H1 (cell line): ENCODE data around the gene TSPAN15. TPM values are rescaled to one million over a fixed set of nuclear protein-coding genes. Genes with fewer than 3 reads are reported as not detected.
A peak's percentile ranks its signal among the peaks of the same experiment; 100 is the strongest.

Source experiments
- CTCF ChIA-PET: fragments of 300-600 bp; sonication (Branson Sonifier 250); formaldehyde crosslinking; loops from one replicate; lab custom pipeline; 2021; ENCODE audit not compliant: partially characterized antibody; lab: Charles Lee
- POLR2A ChIA-PET: fragments of 300-600 bp; sonication (Branson Sonifier 250); formaldehyde crosslinking; loops from one replicate; lab custom pipeline; 2021; ENCODE audit warnings: inconsistent platforms; ENCODE audit not compliant: partially characterized antibody; lab: Charles Lee
- DNase-seq, 2 experiments: peaks; one replicate each; pipeline versions ENCODE4 v3.0.0 to v3.0.0-alpha.2; 2010 to 2022; ENCODE audit warnings: low spot score in 2 of 2, low read depth in 1 of 2, mixed read lengths in 1 of 2
- FAIRE-seq: peaks from 2 replicates; lab custom pipeline; 2011; peaks lifted over from hg19 to GRCh38; lab: Jason Lieb, UNC
- H2AFZ ChIP-seq: 2 replicates; pipeline ENCODE4 v1.8.1; 2012; ENCODE audit warnings: low read length, inconsistent platforms
- H2AK5ac ChIP-seq: 2 replicates; pipeline ENCODE4 v1.6.1; 2013; ENCODE audit warnings: low read depth, low read length
- H2BK120ac ChIP-seq: replicated peaks from 2 replicates; pipeline ENCODE3; 2013; ENCODE audit warnings: low read depth, low read length, inconsistent platforms
- H2BK12ac ChIP-seq: 2 replicates; pipeline ENCODE4 v1.6.1; 2013; ENCODE audit warnings: low read depth, low read length
- H2BK15ac ChIP-seq: 2 replicates; pipeline ENCODE4 v1.6.1; 2013; ENCODE audit warnings: low read length
- H2BK20ac ChIP-seq: 2 replicates; pipeline ENCODE4 v1.6.1; 2013; ENCODE audit warnings: low read length
- H2BK5ac ChIP-seq: 2 replicates; pipeline ENCODE4 v1.6.1; 2013; ENCODE audit warnings: low read depth, low read length
- H3K14ac ChIP-seq: 2 replicates; pipeline ENCODE4 v1.6.1; 2013; ENCODE audit warnings: inconsistent platforms; ENCODE audit not compliant: insufficient read length
- H3K18ac ChIP-seq: 2 replicates; pipeline ENCODE4 v1.6.1; 2013; ENCODE audit warnings: low read length; ENCODE audit errors: extremely low read depth
- H3K23ac ChIP-seq: 2 replicates; pipeline ENCODE4 v1.6.1; 2013; ENCODE audit warnings: inconsistent platforms; ENCODE audit not compliant: insufficient read length
- H3K23me2 ChIP-seq: 2 replicates; pipeline ENCODE4 v1.6.1; 2013; ENCODE audit warnings: low read depth, low read length
- H3K27ac ChIP-seq: 2 replicates; pipeline ENCODE4 v1.6.1; 2011; ENCODE audit warnings: low read depth, low read length, inconsistent platforms
- H3K27me3 ChIP-seq, 4 experiments: replicated peaks in 1 of 4; 1 replicate in 1 of 4; 2 replicates in 3 of 4; pipeline versions ENCODE4 v1.6.1 to v1.8.1; 2011 to 2013; ENCODE audit warnings: low read length in 3 of 4, mild to moderate bottlenecking in 3 of 4, inconsistent platforms in 2 of 4, mixed read lengths in 2 of 4, moderate library complexity in 1 of 4; ENCODE audit not compliant: control insufficient read depth in 3 of 4, insufficient read depth in 3 of 4; ENCODE audit errors: extremely low read depth in 1 of 4
- H3K36me3 ChIP-seq, 4 experiments: 2 replicates each; pipeline versions ENCODE4 v1.6.1 to v1.8.1; 2011 to 2013; ENCODE audit warnings: mild to moderate bottlenecking in 4 of 4, low read length in 3 of 4, moderate library complexity in 2 of 4, control low read depth in 1 of 4, inconsistent platforms in 1 of 4; ENCODE audit not compliant: insufficient read depth in 4 of 4, control insufficient read depth in 2 of 4
- H3K4ac ChIP-seq: replicated peaks from 2 replicates; pipeline ENCODE3; 2013; ENCODE audit warnings: low read length, low read depth, mixed read lengths, inconsistent platforms; ENCODE audit not compliant: insufficient read length
- H3K4me1 ChIP-seq, 4 experiments: replicated peaks in 1 of 4; 1 replicate in 1 of 4; 2 replicates in 3 of 4; pipeline versions ENCODE4 v1.6.1 to v1.8.1; 2011 to 2013; ENCODE audit warnings: low read length in 3 of 4, inconsistent platforms in 2 of 4, mixed read lengths in 1 of 4; ENCODE audit not compliant: insufficient read depth in 4 of 4, control insufficient read depth in 3 of 4
- H3K4me2 ChIP-seq, 2 experiments: 2 replicates each; pipeline versions ENCODE4 v1.6.1 to v1.8.1; 2011 to 2013; ENCODE audit warnings: low read depth in 2 of 2, low read length in 2 of 2, control low read depth in 1 of 2, inconsistent platforms in 1 of 2, mild to moderate bottlenecking in 1 of 2; ENCODE audit not compliant: insufficient read depth in 1 of 2
- H3K4me3 ChIP-seq, 4 experiments: fragments of 200-600, 300-600 bp in 1 of 4; sonication (generic), shearing (Covaris generic), sonication (Bioruptor Twin) in 1 of 4; 2 replicates each; pipeline versions ENCODE4 v1.5.1 to v1.8.1; 2011 to 2016; ENCODE audit warnings: low read length in 4 of 4, low read depth in 3 of 4, control low read depth in 2 of 4, inconsistent platforms in 2 of 4, mild to moderate bottlenecking in 2 of 4, mixed read lengths in 1 of 4, moderate library complexity in 1 of 4; ENCODE audit not compliant: insufficient read depth in 2 of 4; ENCODE audit errors: extremely low read depth in 1 of 4
- H3K56ac ChIP-seq: replicated peaks from 2 replicates; pipeline ENCODE3; 2013; ENCODE audit warnings: low read depth, mild to moderate bottlenecking, mixed read lengths, low read length, inconsistent platforms; ENCODE audit not compliant: insufficient read length
- H3K79me1 ChIP-seq: 2 replicates; pipeline ENCODE4 v1.6.1; 2013; ENCODE audit warnings: low read depth, low read length, control low read depth
- H3K79me2 ChIP-seq, 2 experiments: 2 replicates each; pipeline versions ENCODE4 v1.6.1 to v1.8.1; 2012 to 2013; ENCODE audit warnings: low read length in 2 of 2, mild to moderate bottlenecking in 2 of 2, inconsistent platforms in 1 of 2; ENCODE audit not compliant: insufficient read depth in 2 of 2, control insufficient read depth in 1 of 2
- H3K9ac ChIP-seq, 4 experiments: replicated peaks in 1 of 4; 1 replicate in 1 of 4; 2 replicates in 3 of 4; pipeline versions ENCODE4 v1.6.1 to v1.8.1; 2011 to 2013; ENCODE audit warnings: low read depth in 3 of 4, low read length in 3 of 4, control low read depth in 2 of 4, mild to moderate bottlenecking in 2 of 4, moderate library complexity in 2 of 4, inconsistent platforms in 1 of 4; ENCODE audit errors: extremely low read depth in 1 of 4
- H3K9me3 ChIP-seq, 2 experiments: 2 replicates each; pipeline versions ENCODE4 v1.6.1 to v1.8.1; 2012 to 2013; ENCODE audit warnings: mild to moderate bottlenecking in 2 of 2, moderate library complexity in 2 of 2, control low read depth in 1 of 2, inconsistent platforms in 1 of 2, low read depth in 1 of 2, low read length in 1 of 2, mixed read lengths in 1 of 2; ENCODE audit not compliant: insufficient read depth in 2 of 2
- H4K20me1 ChIP-seq, 2 experiments: replicated peaks in 1 of 2; 2 replicates each; pipeline versions ENCODE3 to v1.8.1; 2011 to 2013; ENCODE audit warnings: inconsistent platforms in 2 of 2, low read length in 2 of 2, mild to moderate bottlenecking in 1 of 2; ENCODE audit not compliant: insufficient read depth in 2 of 2, control insufficient read depth in 1 of 2
- H4K5ac ChIP-seq: 2 replicates; pipeline ENCODE4 v1.6.1; 2013; ENCODE audit warnings: low read length, low read depth, mixed read lengths, inconsistent platforms; ENCODE audit not compliant: insufficient read length
- H4K8ac ChIP-seq: 2 replicates; pipeline ENCODE4 v1.8.0; 2013; ENCODE audit warnings: mild to moderate bottlenecking, moderate library complexity, low read length, inconsistent platforms; ENCODE audit not compliant: insufficient read depth; ENCODE audit errors: extremely low read depth
- H4K91ac ChIP-seq: replicated peaks from 2 replicates; pipeline ENCODE3; 2013; ENCODE audit warnings: low read length, mixed read lengths, inconsistent platforms; ENCODE audit not compliant: insufficient read length
- CTCF ChIP-seq, 3 experiments: IDR thresholded peaks; 1 replicate in 2 of 3; 2 replicates in 1 of 3; pipeline versions ENCODE4 v1.5.1 to v1.6.1; 2011; ENCODE audit warnings: low read length in 3 of 3, mild to moderate bottlenecking in 3 of 3, inconsistent platforms in 2 of 3, low read depth in 1 of 3, moderate library complexity in 1 of 3; ENCODE audit not compliant: insufficient read depth in 1 of 3; ENCODE audit errors: control extremely low read depth in 1 of 3
- POU5F1 ChIP-seq: IDR thresholded peaks from 2 replicates; pipeline ENCODE4 v1.6.1; 2011; ENCODE audit warnings: low read depth, mild to moderate bottlenecking, low read length, moderate library complexity
- RXRA ChIP-seq: IDR thresholded peaks from 2 replicates; pipeline ENCODE4 v1.6.1; 2011; ENCODE audit warnings: low read depth, mild to moderate bottlenecking, low read length, moderate library complexity; ENCODE audit not compliant: insufficient read depth
- SIN3A ChIP-seq, 2 experiments: IDR thresholded peaks in 1 of 2; conservative IDR thresholded peaks in 1 of 2; 2 replicates each; pipeline ENCODE4 v1.6.1; 2011 to 2012; ENCODE audit warnings: low read length in 2 of 2, improper control_type of control experiment in 1 of 2, low read depth in 1 of 2, mild to moderate bottlenecking in 1 of 2
- SIRT6 ChIP-seq: IDR thresholded peaks from one replicate; pipeline ENCODE4 v1.7.1; 2012; ENCODE audit warnings: low read length, inconsistent platforms
- TBP ChIP-seq: IDR thresholded peaks from 2 replicates; pipeline ENCODE4 v1.6.1; 2011; ENCODE audit warnings: low read depth, low read length, improper control_type of control experiment
- TEAD4 ChIP-seq: IDR thresholded peaks from 2 replicates; pipeline ENCODE4 v1.6.1; 2012; ENCODE audit warnings: low read depth, low read length, inconsistent platforms, mixed read lengths
- ZNF274 ChIP-seq: IDR thresholded peaks from 2 replicates; pipeline ENCODE4 v1.7.0; 2012; ENCODE audit warnings: low read length, borderline replicate concordance; ENCODE audit errors: extremely low read depth
- WGBS, 2 experiments: shearing (Covaris generic) in 1 of 2; methylation state at CpG; one replicate each; pipeline versions ENCODE4 v1.1.6 to v1.1.7; 2013 to 2015; ENCODE audit warnings: low lambda C conversion rate in 2 of 2, mixed read lengths in 2 of 2, inconsistent platforms in 1 of 2, low coverage in 1 of 2, missing lambda C conversion rate in 1 of 2; ENCODE audit not compliant: insufficient replicate concordance in 2 of 2, insufficient coverage in 1 of 2, insufficient read length in 1 of 2; ENCODE audit errors: extremely low coverage in 1 of 2, missing lambda C conversion rate in 1 of 2; 5-methylcytosine and 5-hydroxymethylcytosine counted together
- polyA plus RNA-seq, 7 experiments: library from polyadenylated mRNA; depleted of rRNA in 3 of 7; stranded (reverse) in 5 of 7; unstranded in 2 of 7; fragments of >200 nt in 5 of 7; fragments of 200-250 nt in 2 of 7; gene quantifications; 1 replicate in 5 of 7; 2 replicates in 1 of 7; 4 replicates in 1 of 7; pipeline versions ENCODE4 v1.2.1 to v1.2.3, GENCODE V29; 2011 to 2013; ENCODE audit warnings: missing spikeins in 2 of 7, mixed read lengths in 2 of 7
- total RNA-seq: library from RNA; stranded (reverse); fragmentation: NEBNext Ultra II Directional; extraction: Animal tissue kit (Norgen Biotek cat#: 25700); gene quantifications from 2 replicates; pipeline ENCODE4 v1.2.1, GENCODE V29; 2021

TSPAN15 gene
- total and polyA plus RNA-seq, 2 of the 8 experiments (the other 6 are each of a cell fraction or from before 2014, with no cell fraction given): 9.7 to 20.0 TPM

GRCh38 chr10:69406816-69407580 is 44.3 kb upstream of the TSPAN15 start:
- Histone ChIP-seq H4K8ac (no peak overlapping the region), H2AK5ac (peak overlapping the region; percentile 4; the same call in 1 of the 2 replicates), H2BK120ac (no peak overlapping the region), H3K23me2 (no peaks in the 10 kb centered on the region), H3K18ac (no peak overlapping the region), H4K5ac (no peak overlapping the region), H3K27ac (no peak overlapping the region), H3K79me2 (no peaks in the 10 kb centered on the region), H2AFZ (no peak overlapping the region), H3K27me3 (no peaks in the 10 kb centered on the region), H3K4ac (no peak overlapping the region), H3K9ac (no peak overlapping the region; a peak in 1 of 7 replicates), H3K79me1 (no peaks in the 10 kb centered on the region), H2BK15ac (peak overlapping the region; percentile 72), H2BK5ac (0 out of 2 replicates have a peak overlapping the region, but pooled peaks have one; percentile 76), H3K4me3 (no peak overlapping the region), H4K20me1 (no peaks in the 10 kb centered on the region), H3K4me1 (peaks cover 0 to 10% (median 7%) of the 10 kb centered on the region in 4 experiments; a peak in 6 of 7 replicates), H3K56ac (no peak overlapping the region), H3K9me3 (no peaks in the 10 kb centered on the region), H2BK20ac (peak overlapping the region; percentile 55; the same call in 1 of the 2 replicates), H4K91ac (no peak overlapping the region), H3K14ac (no peak overlapping the region), H3K23ac (no peak overlapping the region), H3K4me2 (no peak overlapping the region), H2BK12ac (0 out of 2 replicates have a peak overlapping the region, but pooled peaks have one; percentile 86), H3K36me3 (peaks cover 0 to 3% (median 3%) of the 10 kb centered on the region in 4 experiments; a peak in 2 of 8 replicates)
- POLR2A ChIA-PET: interaction anchor here (0.9 to 1.9 kb wide), 8 partner anchors 8 to 232 kb away, joined by 3 to 6 read pairs (median 4); no protein-coding TSS in a partner anchor
- FAIRE-seq (no peak), DNase-seq (no peak)
- 92% methylated on average over 6 of the region's 6 CpGs; no CpG with 5 or more reads in 1 of the 2 experiments for WGBS, 2 experiments
- CTCF ChIA-PET: interaction anchor here (0.7 to 7.6 kb wide), 46 partner anchors 8 to 313 kb away, joined by 3 to 69 read pairs (median 4); partner anchors contain the start of genes HK1, TACR2 and TSPAN15
- no peak for TF ChIP-seq SIRT6
- TF ChIP-seq TBP: no peak
- TF ChIP-seq SIN3A (conservative IDR thresholded peaks at IDR 0.05 in 1 of 2, IDR thresholded peaks at IDR 0.05 in 1 of 2; ENCODE audit: low read depth in 1 of 2, low read length in 2 of 2): no peak
- TF ChIP-seq CTCF (IDR thresholded peaks at IDR 0.05; ENCODE audit: control extremely low read depth in 1 of 3, insufficient read depth in 1 of 3, low read depth in 1 of 3, low read length in 3 of 3): no peak
- no peak for TF ChIP-seq POU5F1
- TF ChIP-seq TEAD4: no peak
- TF ChIP-seq ZNF274: no peak
- TF ChIP-seq RXRA: no peak
